Panc1 (cell line): ENCODE measurements around the gene DSCAML1. TPM values are rescaled to one million over a fixed set of nuclear protein-coding genes. Genes with fewer than 3 reads are reported as not detected.

Source experiments
- ATAC-seq: fragments of 200-7000 bp; cut with Tn5 transposase; 2 replicates; pipeline ENCODE4 v1.9.1; 2020; ENCODE audit warnings: mild to moderate bottlenecking, moderate library complexity
- BruUV-seq: library from RNA; stranded (reverse); fragments of 400-500 nt; replicated peaks from 2 replicates; lab custom pipeline; 2021; lab: Mats Ljungman, UMichigan
- CTCF ChIA-PET: fragments of 300-600 bp; sonication (Branson Sonifier 250); formaldehyde crosslinking; loops from one replicate; lab custom pipeline; 2022; ENCODE audit warnings: antibody characterized with exemption; lab: Charles Lee
- POLR2A ChIA-PET: fragments of 300-600 bp; sonication (Branson Sonifier 250); formaldehyde crosslinking; loops from one replicate; lab custom pipeline; 2022; ENCODE audit warnings: antibody characterized with exemption; lab: Charles Lee
- DNase-seq: peaks from one replicate; pipeline ENCODE4 v3.0.0-alpha.2; 2010; ENCODE audit warnings: low read depth, low spot score
- H3K27ac ChIP-seq: 2 replicates; pipeline ENCODE4 v1.5.1; 2011; ENCODE audit warnings: mild to moderate bottlenecking, low read length, inconsistent platforms
- H3K27me3 ChIP-seq: fragments of 200-500 bp; sonication (Bioruptor generic); 2 replicates; pipeline ENCODE4 v1.6.0; 2014; ENCODE audit warnings: low read length, inconsistent platforms; ENCODE audit not compliant: control insufficient read depth, insufficient read depth
- H3K36me3 ChIP-seq: fragments of 200-500 bp; sonication (Bioruptor generic); 2 replicates; pipeline ENCODE4 v1.5.1; 2014; ENCODE audit warnings: inconsistent platforms, mild to moderate bottlenecking, low read length, moderate library complexity; ENCODE audit not compliant: control insufficient read depth, insufficient read depth
- H3K4me1 ChIP-seq: 2 replicates; pipeline ENCODE4 v1.5.1; 2011; ENCODE audit warnings: inconsistent platforms, mild to moderate bottlenecking, low read length, moderate library complexity; ENCODE audit not compliant: control insufficient read depth, insufficient read depth
- H3K4me3 ChIP-seq, 2 experiments: 2 replicates each; pipeline ENCODE4 v1.5.1; 2011 to 2012; ENCODE audit warnings: low read depth in 2 of 2, low read length in 2 of 2, mild to moderate bottlenecking in 2 of 2, inconsistent platforms in 1 of 2, moderate library complexity in 1 of 2
- H3K9me3 ChIP-seq: fragments of 200-500 bp; sonication (Bioruptor generic); 2 replicates; pipeline ENCODE4 v1.5.1; 2014; ENCODE audit warnings: low read depth, mild to moderate bottlenecking, inconsistent platforms, low read length, moderate library complexity; ENCODE audit not compliant: control insufficient read depth, insufficient read depth
- POLR2AphosphoS5 ChIP-seq: IDR thresholded peaks from 2 replicates; pipeline ENCODE4 v1.6.1; 2012; ENCODE audit warnings: mild to moderate bottlenecking, low read depth, low read length, moderate library complexity
- SIN3A ChIP-seq: IDR thresholded peaks from 2 replicates; pipeline ENCODE4 v1.6.1; 2012; ENCODE audit warnings: low read depth, mild to moderate bottlenecking, low read length, moderate library complexity, borderline replicate concordance; ENCODE audit not compliant: insufficient read depth
- TCF7L2 ChIP-seq: IDR thresholded peaks from 2 replicates; pipeline ENCODE4 v1.6.1; 2011; ENCODE audit warnings: mild to moderate bottlenecking, low read depth, low read length, inconsistent platforms
- in situ Hi-C: cut with HindIII; loops from 2 replicates; pipeline ENCODE4 v1.10.0; 2016; ENCODE audit warnings: low sequenced_read_pairs, low pct_unique_long_range_greater_than_20kb
- intact Hi-C: fragments of 100-400 bp; cut with micrococcal nuclease; formaldehyde crosslinking; loops from one replicate; pipeline ENCODE4 v1.10.0; 2022; ENCODE audit not compliant: unreplicated experiment
- total RNA-seq: library from RNA; stranded (reverse); gene quantifications from one replicate; pipeline ENCODE4 v1.2.1, GENCODE V29; 2021; ENCODE audit not compliant: unreplicated experiment
- TF ChIP-seq, protein P1 (sequence below), 2 experiments: IDR thresholded peaks; 2 replicates each; pipeline ENCODE4 v1.6.1; 2011 to 2012; ENCODE audit warnings: low read depth in 2 of 2, control low read depth in 1 of 2, low read length in 1 of 2, mild to moderate bottlenecking in 1 of 2, moderate library complexity in 1 of 2; ENCODE audit not compliant: insufficient read depth in 1 of 2
- TF ChIP-seq, protein P2 (sequence below): fragments of 450-650 bp; IDR thresholded peaks from 2 replicates; pipeline ENCODE4 v1.5.1; 2017; ENCODE audit warnings: mild to moderate bottlenecking

DSCAML1 gene
- total RNA-seq, 1 experiment from 2014 or later, result 1.6 TPM

GRCh38 chr11:117417342-117417741 lies 379.7 kb downstream of the DSCAML1 start:
- H3K27me3 ChIP-seq, result no peaks in the 10 kb centered on the region
- H3K27ac ChIP-seq, result no peak overlapping the region
- POLR2A ChIA-PET, result no interaction called here
- no peaks in the 10 kb centered on the region for H3K4me1 ChIP-seq
- CTCF ChIA-PET, result no interaction called here
- BruUV-seq, result no TSS peak
- in situ Hi-C loops, result no loop called here
- ATAC-seq, result no peak
- DNase-seq, result no peak
- TF ChIP-seq TCF7L2 (no peak), SIN3A (no peak), POLR2AphosphoS5 (no peak)
- TF ChIP-seq, protein P1, sequence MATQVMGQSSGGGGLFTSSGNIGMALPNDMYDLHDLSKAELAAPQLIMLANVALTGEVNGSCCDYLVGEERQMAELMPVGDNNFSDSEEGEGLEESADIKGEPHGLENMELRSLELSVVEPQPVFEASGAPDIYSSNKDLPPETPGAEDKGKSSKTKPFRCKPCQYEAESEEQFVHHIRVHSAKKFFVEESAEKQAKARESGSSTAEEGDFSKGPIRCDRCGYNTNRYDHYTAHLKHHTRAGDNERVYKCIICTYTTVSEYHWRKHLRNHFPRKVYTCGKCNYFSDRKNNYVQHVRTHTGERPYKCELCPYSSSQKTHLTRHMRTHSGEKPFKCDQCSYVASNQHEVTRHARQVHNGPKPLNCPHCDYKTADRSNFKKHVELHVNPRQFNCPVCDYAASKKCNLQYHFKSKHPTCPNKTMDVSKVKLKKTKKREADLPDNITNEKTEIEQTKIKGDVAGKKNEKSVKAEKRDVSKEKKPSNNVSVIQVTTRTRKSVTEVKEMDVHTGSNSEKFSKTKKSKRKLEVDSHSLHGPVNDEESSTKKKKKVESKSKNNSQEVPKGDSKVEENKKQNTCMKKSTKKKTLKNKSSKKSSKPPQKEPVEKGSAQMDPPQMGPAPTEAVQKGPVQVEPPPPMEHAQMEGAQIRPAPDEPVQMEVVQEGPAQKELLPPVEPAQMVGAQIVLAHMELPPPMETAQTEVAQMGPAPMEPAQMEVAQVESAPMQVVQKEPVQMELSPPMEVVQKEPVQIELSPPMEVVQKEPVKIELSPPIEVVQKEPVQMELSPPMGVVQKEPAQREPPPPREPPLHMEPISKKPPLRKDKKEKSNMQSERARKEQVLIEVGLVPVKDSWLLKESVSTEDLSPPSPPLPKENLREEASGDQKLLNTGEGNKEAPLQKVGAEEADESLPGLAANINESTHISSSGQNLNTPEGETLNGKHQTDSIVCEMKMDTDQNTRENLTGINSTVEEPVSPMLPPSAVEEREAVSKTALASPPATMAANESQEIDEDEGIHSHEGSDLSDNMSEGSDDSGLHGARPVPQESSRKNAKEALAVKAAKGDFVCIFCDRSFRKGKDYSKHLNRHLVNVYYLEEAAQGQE (IDR thresholded peaks at IDR 0.05; ENCODE audit: insufficient read depth in 1 of 2, low read depth in 2 of 2, low read length in 1 of 2), result no peak
- TF ChIP-seq, protein P2, sequence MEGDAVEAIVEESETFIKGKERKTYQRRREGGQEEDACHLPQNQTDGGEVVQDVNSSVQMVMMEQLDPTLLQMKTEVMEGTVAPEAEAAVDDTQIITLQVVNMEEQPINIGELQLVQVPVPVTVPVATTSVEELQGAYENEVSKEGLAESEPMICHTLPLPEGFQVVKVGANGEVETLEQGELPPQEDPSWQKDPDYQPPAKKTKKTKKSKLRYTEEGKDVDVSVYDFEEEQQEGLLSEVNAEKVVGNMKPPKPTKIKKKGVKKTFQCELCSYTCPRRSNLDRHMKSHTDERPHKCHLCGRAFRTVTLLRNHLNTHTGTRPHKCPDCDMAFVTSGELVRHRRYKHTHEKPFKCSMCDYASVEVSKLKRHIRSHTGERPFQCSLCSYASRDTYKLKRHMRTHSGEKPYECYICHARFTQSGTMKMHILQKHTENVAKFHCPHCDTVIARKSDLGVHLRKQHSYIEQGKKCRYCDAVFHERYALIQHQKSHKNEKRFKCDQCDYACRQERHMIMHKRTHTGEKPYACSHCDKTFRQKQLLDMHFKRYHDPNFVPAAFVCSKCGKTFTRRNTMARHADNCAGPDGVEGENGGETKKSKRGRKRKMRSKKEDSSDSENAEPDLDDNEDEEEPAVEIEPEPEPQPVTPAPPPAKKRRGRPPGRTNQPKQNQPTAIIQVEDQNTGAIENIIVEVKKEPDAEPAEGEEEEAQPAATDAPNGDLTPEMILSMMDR, result no peak
- H3K36me3 ChIP-seq, result no peaks in the 10 kb centered on the region
- H3K4me3 ChIP-seq, result no peak overlapping the region
- H3K9me3 ChIP-seq, result no peaks in the 10 kb centered on the region
- intact Hi-C loops, result no loop called here

DNA sequence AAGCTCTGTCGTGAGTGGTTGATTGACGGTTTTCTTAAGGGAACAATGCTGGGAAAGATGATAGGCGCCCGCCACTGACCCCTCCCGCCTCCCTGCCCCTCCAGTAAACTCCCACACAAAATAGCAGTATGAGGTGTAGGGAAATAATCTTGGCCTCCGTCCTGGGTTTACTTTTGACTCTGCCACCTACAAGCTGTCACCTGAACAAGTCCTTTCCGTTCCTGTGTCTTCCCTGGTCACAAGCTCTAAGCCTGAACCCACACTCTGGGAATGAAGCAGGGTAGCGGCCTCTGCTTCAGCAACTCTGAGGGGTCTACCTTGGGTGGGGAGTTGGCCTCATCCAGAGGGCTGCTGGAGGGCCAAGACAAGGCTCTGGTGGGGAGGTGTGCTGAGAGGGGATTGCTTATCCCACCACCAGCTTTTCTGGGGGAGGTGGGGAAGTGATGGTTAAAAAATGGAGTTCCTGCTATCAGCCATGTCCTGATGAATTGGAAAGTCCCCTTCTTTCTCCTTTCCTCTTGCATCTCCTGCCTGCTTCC lies 381.6 kb downstream of the DSCAML1 start:
- Histone ChIP-seq H3K27ac (no peak overlapping the region), H3K4me3 (no peak overlapping the region), H3K9me3 (no peaks in the 10 kb centered on the region), H3K27me3 (no peaks in the 10 kb centered on the region), H3K36me3 (no peaks in the 10 kb centered on the region), H3K4me1 (no peaks in the 10 kb centered on the region)
- in situ Hi-C loops (no loop called here), intact Hi-C loops (no loop called here)
- DNase-seq (no peak), ATAC-seq (0 out of 2 replicates have a peak, but pooled peaks have one; percentile 4)
- TF ChIP-seq, protein P1 (IDR thresholded peaks at IDR 0.05; ENCODE audit: insufficient read depth in 1 of 2, low read depth in 2 of 2, low read length in 1 of 2), result no peak
- TF ChIP-seq SIN3A, result no peak
- TF ChIP-seq, protein P2, result no peak
- no peak for TF ChIP-seq POLR2AphosphoS5
- TF ChIP-seq TCF7L2, result no peak
- ChIA-PET POLR2A (no interaction called here), CTCF (interaction anchor here (1.2 kb wide), 1 partner anchor 11 kb away, joined by 3 read pairs; no protein-coding TSS in a partner anchor)
- BruUV-seq, result no TSS peak
